Measurements from ENCODE around the gene ALDH5A1.

The ALDH5A1 gene

DNA sequence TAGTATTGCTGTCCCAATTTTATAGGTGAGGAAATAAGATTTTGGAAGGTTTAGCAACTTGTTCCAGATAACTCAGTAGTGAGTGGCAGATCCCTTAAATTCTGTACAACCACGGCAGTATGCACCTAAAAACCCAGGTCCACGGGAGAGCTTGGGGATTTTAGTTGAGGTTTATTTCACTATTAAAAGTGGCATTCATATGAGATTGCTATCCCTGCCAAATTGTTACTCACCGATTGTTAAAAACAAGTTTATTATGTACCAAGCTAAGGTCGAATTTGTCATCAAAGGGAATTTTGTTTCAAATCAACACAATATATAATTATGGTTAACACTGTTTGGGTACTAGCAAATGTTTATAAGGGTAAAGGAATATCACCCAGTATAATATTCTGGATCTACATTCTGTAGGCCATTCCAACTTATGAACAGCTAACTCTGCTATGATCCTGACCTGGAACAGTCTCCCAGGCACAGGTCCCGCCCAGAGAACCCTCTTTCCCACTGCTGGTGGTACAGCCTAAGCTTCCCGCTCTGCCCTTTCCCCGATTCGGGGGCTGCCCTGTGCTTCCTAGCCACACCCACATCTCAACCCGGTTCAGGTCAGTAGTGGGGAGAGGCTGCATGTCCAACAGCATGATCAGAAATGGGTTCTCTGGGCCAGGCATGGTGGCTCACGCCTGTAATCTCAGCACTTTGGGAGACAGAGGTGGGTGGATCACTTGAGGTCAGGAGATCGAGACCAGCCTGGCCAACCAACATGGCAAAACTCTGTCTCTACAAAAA, 30.3 kb upstream of the ALDH5A1 start:
- TF ChIP-seq, protein P1, sequence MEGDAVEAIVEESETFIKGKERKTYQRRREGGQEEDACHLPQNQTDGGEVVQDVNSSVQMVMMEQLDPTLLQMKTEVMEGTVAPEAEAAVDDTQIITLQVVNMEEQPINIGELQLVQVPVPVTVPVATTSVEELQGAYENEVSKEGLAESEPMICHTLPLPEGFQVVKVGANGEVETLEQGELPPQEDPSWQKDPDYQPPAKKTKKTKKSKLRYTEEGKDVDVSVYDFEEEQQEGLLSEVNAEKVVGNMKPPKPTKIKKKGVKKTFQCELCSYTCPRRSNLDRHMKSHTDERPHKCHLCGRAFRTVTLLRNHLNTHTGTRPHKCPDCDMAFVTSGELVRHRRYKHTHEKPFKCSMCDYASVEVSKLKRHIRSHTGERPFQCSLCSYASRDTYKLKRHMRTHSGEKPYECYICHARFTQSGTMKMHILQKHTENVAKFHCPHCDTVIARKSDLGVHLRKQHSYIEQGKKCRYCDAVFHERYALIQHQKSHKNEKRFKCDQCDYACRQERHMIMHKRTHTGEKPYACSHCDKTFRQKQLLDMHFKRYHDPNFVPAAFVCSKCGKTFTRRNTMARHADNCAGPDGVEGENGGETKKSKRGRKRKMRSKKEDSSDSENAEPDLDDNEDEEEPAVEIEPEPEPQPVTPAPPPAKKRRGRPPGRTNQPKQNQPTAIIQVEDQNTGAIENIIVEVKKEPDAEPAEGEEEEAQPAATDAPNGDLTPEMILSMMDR (IDR thresholded peaks at IDR 0.05; ENCODE audit: borderline replicate concordance, control extremely low read depth, extremely low read depth, insufficient read depth, missing control alignments): no peak
- in situ Hi-C loops (cut with MboI; ENCODE audit: low sequenced_read_pairs, unreplicated experiment): no loop called here
- DNase-seq (ENCODE audit: low spot score): no peak

GRCh38 chr6:24469811-24470210, 25.0 kb upstream of the ALDH5A1 start:
- in situ Hi-C loops (cut with MboI; ENCODE audit: low sequenced_read_pairs, unreplicated experiment): no loop called here
- no peak for DNase-seq (ENCODE audit: low spot score)
- TF ChIP-seq, protein P1 (IDR thresholded peaks at IDR 0.05; ENCODE audit: borderline replicate concordance, control extremely low read depth, extremely low read depth, insufficient read depth, missing control alignments): no peak

DNA sequence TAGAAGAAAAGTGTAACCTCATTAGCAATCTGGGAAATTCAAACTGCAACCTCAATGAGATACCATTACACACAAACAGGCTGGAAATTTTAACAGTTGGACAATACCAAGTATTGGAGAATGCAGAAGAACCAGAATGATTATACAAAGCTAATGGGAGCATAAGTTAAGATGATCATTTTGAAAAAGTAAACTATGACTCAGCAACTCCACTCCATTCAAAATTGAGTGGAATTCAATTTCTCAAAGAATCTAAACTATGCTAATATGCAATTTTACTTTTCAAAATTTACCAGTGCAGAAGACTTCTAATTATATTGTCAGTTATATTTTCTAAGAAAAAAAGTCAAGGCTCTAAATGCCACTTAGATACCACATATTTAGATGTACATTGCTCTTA, 22.6 kb upstream of the ALDH5A1 start:
- TF ChIP-seq, protein P1 (IDR thresholded peaks at IDR 0.05; ENCODE audit: borderline replicate concordance, control extremely low read depth, extremely low read depth, insufficient read depth, missing control alignments): no peak
- in situ Hi-C loops (cut with MboI; ENCODE audit: low sequenced_read_pairs, unreplicated experiment): no loop called here
- no peak for DNase-seq (ENCODE audit: low spot score)

DNA sequence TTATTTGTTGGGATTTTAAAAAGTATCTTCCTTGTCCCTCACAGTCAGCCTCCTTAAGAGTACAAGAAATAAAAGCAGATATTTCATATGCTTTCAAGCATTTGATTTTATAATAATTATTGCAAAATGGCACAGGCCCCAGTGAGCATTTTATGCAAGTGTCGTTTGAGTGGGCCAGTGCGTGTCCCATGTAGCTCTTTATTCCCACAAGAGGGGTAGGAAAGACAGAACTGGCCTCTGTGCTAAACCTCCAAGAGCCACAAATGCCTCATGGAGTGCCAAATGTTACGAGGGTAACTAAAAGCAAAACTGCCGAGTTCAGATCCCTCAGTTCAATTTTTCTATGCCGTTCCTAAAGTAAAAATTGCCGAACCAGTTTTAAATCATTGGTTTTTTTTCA, 18.1 kb upstream of the ALDH5A1 start:
- TF ChIP-seq, protein P1 (IDR thresholded peaks at IDR 0.05; ENCODE audit: borderline replicate concordance, control extremely low read depth, extremely low read depth, insufficient read depth, missing control alignments): no peak
- DNase-seq (ENCODE audit: low spot score): no peak
- in situ Hi-C loops (cut with MboI; ENCODE audit: low sequenced_read_pairs, unreplicated experiment): no loop called here

DNA sequence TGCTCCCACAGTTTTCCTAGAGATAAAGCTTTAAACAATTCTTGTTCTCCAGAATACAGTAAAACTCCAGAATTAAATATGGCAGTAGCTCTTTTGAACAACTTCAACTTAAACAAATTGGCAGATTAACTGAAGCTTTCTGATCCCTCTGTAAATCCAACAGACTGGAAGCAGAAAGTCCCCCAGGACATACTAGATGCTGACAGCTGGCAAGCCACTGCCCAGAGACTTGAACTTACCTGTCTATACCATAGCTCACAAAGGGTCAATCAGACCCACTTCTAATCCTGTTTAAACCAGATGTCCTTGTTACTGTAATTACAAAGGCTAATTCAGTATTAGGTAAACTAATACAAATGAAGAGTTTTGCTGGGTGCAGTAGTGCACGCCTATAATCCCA, 17.7 kb upstream of the ALDH5A1 start:
- TF ChIP-seq, protein P1 (IDR thresholded peaks at IDR 0.05; ENCODE audit: borderline replicate concordance, control extremely low read depth, extremely low read depth, insufficient read depth, missing control alignments): no peak
- in situ Hi-C loops (cut with MboI; ENCODE audit: low sequenced_read_pairs, unreplicated experiment): no loop called here
- DNase-seq (ENCODE audit: low spot score): no peak

DNA sequence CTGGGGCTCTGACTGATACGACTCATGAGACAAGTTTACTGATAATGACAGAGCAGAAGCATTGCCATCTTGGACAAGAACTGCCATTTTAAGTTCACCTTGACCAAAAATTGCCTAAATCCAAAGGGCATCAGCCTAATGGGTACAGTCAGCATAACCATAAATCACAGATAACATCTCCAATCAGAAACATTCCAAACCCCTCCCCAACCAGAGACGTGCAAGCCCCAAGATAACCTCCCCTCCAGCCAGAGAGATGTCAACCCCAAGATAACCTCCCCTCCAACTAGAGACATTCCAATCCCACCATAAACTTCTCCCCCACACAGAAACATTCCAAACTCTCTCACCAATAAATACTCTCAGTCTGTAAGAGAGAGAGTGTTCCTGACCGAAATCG, 15.9 kb upstream of the ALDH5A1 start:
- TF ChIP-seq, protein P1 (IDR thresholded peaks at IDR 0.05; ENCODE audit: borderline replicate concordance, control extremely low read depth, extremely low read depth, insufficient read depth, missing control alignments): no peak
- in situ Hi-C loops (cut with MboI; ENCODE audit: low sequenced_read_pairs, unreplicated experiment): no loop called here
- DNase-seq (ENCODE audit: low spot score): no peak

Data from GM13976 (cell line).